Sigmoid colon (tissue), 7 donors: ENCODE data around the gene TAF5L. TPM values are rescaled to one million over a fixed set of nuclear protein-coding genes. Genes with fewer than 3 reads are reported as not detected.
"Not testable (repeated sequence)": the region's sequence is repeated elsewhere in the genome, so short reads cannot be mapped to it uniquely, and the experiment has no call there.

Source experiments
- DNase-seq: peaks from one replicate; pipeline ENCODE4 v3.0.0-alpha.2; 2019
- H3K27ac ChIP-seq, 4 donors: fragments of 200-600 bp; sonication (generic); one replicate each; pipeline ENCODE4 v1.5.1; 2016 to 2019; ENCODE audit warnings: mild to moderate bottlenecking in 1 of 4
- H3K27me3 ChIP-seq, 3 donors: fragments of 200-600 bp; sonication (generic); one replicate each; pipeline ENCODE4 v1.5.1; 2019; ENCODE audit warnings: mild to moderate bottlenecking in 1 of 3
- H3K36me3 ChIP-seq, 4 donors: fragments of 200-600 bp; sonication (generic); one replicate each; pipeline ENCODE4 v1.5.1; 2016 to 2019
- H3K4me1 ChIP-seq, 4 donors: fragments of 200-600 bp; sonication (generic); one replicate each; pipeline ENCODE4 v1.5.1; 2017 to 2019
- H3K4me3 ChIP-seq, 4 donors: fragments of 200-600 bp; sonication (generic); one replicate each; pipeline ENCODE4 v1.5.1; 2017 to 2019; ENCODE audit warnings: mild to moderate bottlenecking in 2 of 4, moderate library complexity in 1 of 4
- H3K9me3 ChIP-seq, 4 donors: fragments of 200-600 bp in 3 of 4; sonication (generic) in 3 of 4; one replicate each; pipeline versions ENCODE4 v1.5.1 to v1.6.1; 2013 to 2019
- CTCF ChIP-seq, 4 experiments: fragments of 450-650 bp in 3 of 4; fragments of 200-600 bp in 1 of 4; IDR thresholded peaks; one replicate each; pipeline ENCODE4 v1.5.1; 2016 to 2019; ENCODE audit warnings: antibody characterized with exemption in 4 of 4, mild to moderate bottlenecking in 3 of 4, moderate library complexity in 2 of 4
- EP300 ChIP-seq, 4 donors: sonication (generic); formaldehyde crosslinking; IDR thresholded peaks; one replicate each; pipeline ENCODE4 v1.6.1; 2017; ENCODE audit warnings: antibody characterized with exemption in 4 of 4
- POLR2A ChIP-seq, 2 donors: fragments of 450-650 bp; IDR thresholded peaks; one replicate each; pipeline ENCODE4 v1.6.1; 2016; ENCODE audit warnings: antibody characterized with exemption in 2 of 2, mild to moderate bottlenecking in 2 of 2, moderate library complexity in 2 of 2
- POLR2AphosphoS5 ChIP-seq, 4 donors: sonication (generic); formaldehyde crosslinking; IDR thresholded peaks; one replicate each; pipeline ENCODE4 v1.6.1; 2017; ENCODE audit warnings: antibody characterized with exemption in 4 of 4
- WGBS, 2 donors: extraction: QIAGEN DNeasy Blood & Tissue Kit; methylation state at CpG; one replicate each; pipeline ENCODE4 v1.1.7; 2013; 5-methylcytosine and 5-hydroxymethylcytosine counted together
- intact Hi-C: fragments of 100-400 bp; cut with DNase I; formaldehyde crosslinking; loops from one replicate; pipeline ENCODE4 v1.15.1; 2023
- polyA plus RNA-seq, 3 donors: library from polyadenylated mRNA; stranded (reverse); fragments of 200-250 nt; gene quantifications; one replicate each; pipeline ENCODE4 v1.2.3, GENCODE V29; 2013
- total RNA-seq, 4 donors: library from RNA; depleted of rRNA; stranded (reverse); fragments of >200 nt; gene quantifications; one replicate each; pipeline ENCODE4 v1.1.0, GENCODE V29; 2016
- donor health status: healthy with polysubstance abuse.
- donor health status: Bipolar disorder and iron deficiency.
- donor health status: healthy.

TAF5L gene
- total and polyA plus RNA-seq, 7 donors = 10.6 to 18.0 (median 13.0) TPM

- WGBS, 2 donors = 86% methylated on average over 1 of the region's 1 CpG
- intact Hi-C loops = no loop called here
Measured at GRCh38 chr1:229623838-229624237, 2.1 kb downstream of the TAF5L start.

GRCh38 chr1:229623225-229623624, 2.7 kb downstream of the TAF5L start:
- no peaks in the 10 kb centered on the region for H3K9me3 ChIP-seq
- WGBS, 2 donors = 84 to 96% methylated on average over 5 of the region's 5 CpGs
- H3K27me3 ChIP-seq = no peaks in the 10 kb centered on the region
- peaks cover 0 to 64% (median 44%) of the 10 kb centered on the region in 4 donors for H3K4me1 ChIP-seq
- no peak overlapping the region for H3K27ac ChIP-seq
- no peak for DNase-seq
- H3K4me3 ChIP-seq = no peak overlapping the region
- no peaks in the 10 kb centered on the region for H3K36me3 ChIP-seq
- TF ChIP-seq POLR2A (IDR thresholded peaks at IDR 0.05) = no peak
- no peak for TF ChIP-seq POLR2AphosphoS5 (IDR thresholded peaks at IDR 0.05)
- no peak for TF ChIP-seq EP300 (IDR thresholded peaks at IDR 0.05)
- no peak for TF ChIP-seq CTCF (IDR thresholded peaks at IDR 0.05)
- intact Hi-C loops = no loop called here

More at GRCh38 chr1:229623838-229624237, 2.1 kb downstream of the TAF5L start:
- DNase-seq = no peak
- peaks cover 0 to 64% (median 42%) of the 10 kb centered on the region in 4 donors for H3K4me1 ChIP-seq
- no peaks in the 10 kb centered on the region for H3K9me3 ChIP-seq
- H3K27ac ChIP-seq = no peak overlapping the region
- no peaks in the 10 kb centered on the region for H3K27me3 ChIP-seq
- H3K4me3 ChIP-seq = no peak overlapping the region
- TF ChIP-seq POLR2A (IDR thresholded peaks at IDR 0.05) (no peak), POLR2AphosphoS5 (IDR thresholded peaks at IDR 0.05) (no peak), CTCF (IDR thresholded peaks at IDR 0.05) (no peak), EP300 (IDR thresholded peaks at IDR 0.05) (no peak)
- H3K36me3 ChIP-seq = no peaks in the 10 kb centered on the region

GRCh38 chr1:229622641-229623120, 3.2 kb downstream of the TAF5L start:
- H3K9me3 ChIP-seq, intact Hi-C loops, H3K4me3 ChIP-seq, H3K36me3 ChIP-seq, H3K27ac ChIP-seq, H3K27me3 ChIP-seq, DNase-seq: not testable (repeated sequence)
- WGBS, 2 donors = 92% methylated on average over 10 of the region's 10 CpGs
- peaks cover 0 to 68% (median 44%) of the 10 kb centered on the region in 4 donors for H3K4me1 ChIP-seq

- Histone ChIP-seq H3K9me3 (no peaks in the 10 kb centered on the region), H3K27me3 (no peaks in the 10 kb centered on the region), H3K4me3 (no peak overlapping the region), H3K4me1 (peaks cover 0 to 59% (median 35%) of the 10 kb centered on the region in 4 donors), H3K27ac (no peak overlapping the region), H3K36me3 (no peaks in the 10 kb centered on the region)
- WGBS, 2 donors = 92% methylated on average over 2 of the region's 2 CpGs
- intact Hi-C loops = no loop called here
- TF ChIP-seq POLR2AphosphoS5 (IDR thresholded peaks at IDR 0.05) (no peak), POLR2A (IDR thresholded peaks at IDR 0.05) (no peak), EP300 (IDR thresholded peaks at IDR 0.05) (no peak), CTCF (IDR thresholded peaks at IDR 0.05) (no peak)
- no peak for DNase-seq
Measured at GRCh38 chr1:229621663-229622062, 4.3 kb downstream of the TAF5L start.

DNA sequence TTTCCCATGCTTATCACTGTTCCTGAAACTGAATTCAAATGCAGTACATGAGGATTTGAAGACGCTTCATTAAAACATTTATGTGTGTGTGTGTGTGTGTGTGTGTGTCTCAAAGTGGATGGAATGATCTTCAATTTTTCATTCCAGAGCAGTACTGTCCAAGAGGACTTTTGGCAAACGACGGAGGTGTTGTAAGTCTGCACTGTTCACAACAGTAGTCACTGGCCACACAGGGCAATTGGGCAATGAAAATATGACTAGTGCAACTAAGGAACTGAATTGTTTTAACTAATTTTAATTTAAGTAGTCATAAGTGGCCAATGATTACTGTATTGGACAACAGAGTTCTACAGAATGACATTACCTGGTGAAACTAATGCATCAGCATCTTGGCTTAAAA, 5.0 kb downstream of the TAF5L start:
- no peak overlapping the region for H3K4me3 ChIP-seq
- no peak for TF ChIP-seq POLR2AphosphoS5 (IDR thresholded peaks at IDR 0.05)
- TF ChIP-seq CTCF (IDR thresholded peaks at IDR 0.05) = no peak
- no peak for TF ChIP-seq EP300 (IDR thresholded peaks at IDR 0.05)
- no peak for TF ChIP-seq POLR2A (IDR thresholded peaks at IDR 0.05)
- H3K9me3 ChIP-seq = no peaks in the 10 kb centered on the region
- no peak for DNase-seq
- H3K36me3 ChIP-seq = no peaks in the 10 kb centered on the region
- H3K27me3 ChIP-seq = no peaks in the 10 kb centered on the region
- 85 to 87% methylated on average over 3 of the region's 3 CpGs for WGBS, 2 donors
- H3K27ac ChIP-seq = peak overlapping the region in 1 of 4 donors; percentile 3
- intact Hi-C loops = no loop called here
- peaks cover 0 to 56% (median 32%) of the 10 kb centered on the region in 4 donors for H3K4me1 ChIP-seq
